Calu3 (cell line): ENCODE measurements around the gene CES2. TPM values are rescaled to one million over a fixed set of nuclear protein-coding genes. Genes with fewer than 3 reads are reported as not detected.
"Not testable (repeated sequence)": the region's sequence is repeated elsewhere in the genome, so short reads cannot be mapped to it uniquely, and the experiment has no call there.

Experiments
- BruUV-seq: library from RNA; stranded (reverse); fragments of 400-500 nt; replicated peaks from 2 replicates; lab custom pipeline; 2021; lab: Mats Ljungman, UMichigan
- CTCF ChIA-PET: fragments of 300-600 bp; sonication (Branson Sonifier 250); formaldehyde crosslinking; loops from one replicate; lab custom pipeline; 2022; ENCODE audit warnings: antibody characterized with exemption; lab: Charles Lee
- DNase-seq: peaks from one replicate; pipeline ENCODE4 v3.0.0; 2022
- H3K27ac Mint-ChIP-seq: one replicate; pipeline ENCODE4 v1.8.0; 2022; ENCODE audit warnings: mixed read lengths; ENCODE audit not compliant: unreplicated experiment
- H3K27me3 Mint-ChIP-seq: one replicate; pipeline ENCODE4 v1.8.0; 2022; ENCODE audit warnings: mixed read lengths; ENCODE audit not compliant: unreplicated experiment
- H3K36me3 Mint-ChIP-seq: one replicate; pipeline ENCODE4 v1.8.0; 2022; ENCODE audit warnings: mild to moderate bottlenecking, moderate library complexity, mixed read lengths; ENCODE audit not compliant: insufficient read depth, unreplicated experiment
- H3K4me1 Mint-ChIP-seq: one replicate; pipeline ENCODE4 v1.8.0; 2022; ENCODE audit warnings: mild to moderate bottlenecking, low read depth, mixed read lengths; ENCODE audit not compliant: unreplicated experiment
- H3K4me3 Mint-ChIP-seq: one replicate; pipeline ENCODE4 v1.8.0; 2022; ENCODE audit warnings: mild to moderate bottlenecking, low read depth, moderate library complexity, mixed read lengths; ENCODE audit not compliant: unreplicated experiment
- H3K9me3 Mint-ChIP-seq: one replicate; pipeline ENCODE4 v1.8.0; 2022; ENCODE audit warnings: low read depth, mixed read lengths; ENCODE audit not compliant: unreplicated experiment
- CTCF ChIP-seq: fragments of 200-600 bp; IDR thresholded peaks from one replicate; pipeline ENCODE4 v1.8.0; 2022; ENCODE audit warnings: antibody characterized with exemption; ENCODE audit not compliant: unreplicated experiment
- intact Hi-C: fragments of 100-400 bp; cut with micrococcal nuclease; formaldehyde crosslinking; loops from one replicate; pipeline ENCODE4 v1.10.0; 2022; ENCODE audit not compliant: unreplicated experiment
- total RNA-seq: library from RNA; stranded (reverse); gene quantifications from 2 replicates; pipeline ENCODE4 v1.2.3, GENCODE V29; 2022

Gene CES2
- total RNA-seq, 1 experiment from 2014 or later, result 61.1 TPM

GRCh38 chr16:66895999-66896398 lies 39.3 kb upstream of the CES2 start:
- Mint-ChIP-seq H3K27ac (no peak overlapping the region), H3K9me3 (no peaks in the 10 kb centered on the region), H3K36me3 (peaks cover 4% of the 10 kb centered on the region), H3K27me3 (no peaks in the 10 kb centered on the region), H3K4me1 (peaks cover 42% of the 10 kb centered on the region), H3K4me3 (no peak overlapping the region)
- no peak for DNase-seq
- CTCF ChIA-PET, result interaction anchor here (0.6 to 2.0 kb wide), 6 partner anchors 14 to 141 kb away, joined by 4 to 23 read pairs (median 6); partner anchors contain the start of genes PDP2 and RRAD
- TF ChIP-seq CTCF, result no peak
- no TSS peak for BruUV-seq
- intact Hi-C loops, result loop anchor here (2.0 to 5.0 kb wide), 2 partner anchors 33 to 51 kb away; no protein-coding TSS in a partner anchor

GRCh38 chr16:66896682-66897081 lies 38.6 kb upstream of the CES2 start:
- H3K36me3 Mint-ChIP-seq, H3K27ac Mint-ChIP-seq, DNase-seq, BruUV-seq, H3K4me3 Mint-ChIP-seq, H3K27me3 Mint-ChIP-seq, H3K9me3 Mint-ChIP-seq: not testable (repeated sequence)
- H3K4me1 Mint-ChIP-seq, result peaks cover 42% of the 10 kb centered on the region
- CTCF ChIA-PET, result interaction anchor here (1.5 kb wide), 1 partner anchor 30 kb away, joined by 4 read pairs; no protein-coding TSS in a partner anchor
- intact Hi-C loops, result loop anchor here (5.0 kb wide), 1 partner anchor 51 kb away; no protein-coding TSS in a partner anchor

- Mint-ChIP-seq H3K4me1 (peaks cover 42% of the 10 kb centered on the region), H3K4me3 (no peak overlapping the region), H3K27ac (no peak overlapping the region), H3K36me3 (peaks cover 4% of the 10 kb centered on the region), H3K9me3 (no peaks in the 10 kb centered on the region), H3K27me3 (no peaks in the 10 kb centered on the region)
- no peak for TF ChIP-seq CTCF
- intact Hi-C loops, result loop anchor here (5.0 kb wide), 1 partner anchor 49 kb away; no protein-coding TSS in a partner anchor
- DNase-seq, result no peak
- BruUV-seq, result no TSS peak
- CTCF ChIA-PET, result interaction anchor here (0.9 to 1.5 kb wide), 2 partner anchors 12 to 29 kb away, joined by 4 to 6 read pairs; no protein-coding TSS in a partner anchor
Measured at GRCh38 chr16:66898207-66898606, 37.1 kb upstream of the CES2 start.

- intact Hi-C loops, result loop anchor here (5.0 kb wide), 1 partner anchor 48 kb away; no protein-coding TSS in a partner anchor
- no peak for TF ChIP-seq CTCF
- Mint-ChIP-seq H3K4me1 (peaks cover 42% of the 10 kb centered on the region), H3K27ac (no peak overlapping the region), H3K4me3 (no peak overlapping the region), H3K9me3 (no peaks in the 10 kb centered on the region), H3K36me3 (peaks cover 4% of the 10 kb centered on the region), H3K27me3 (no peaks in the 10 kb centered on the region)
- BruUV-seq, result no TSS peak
- no peak for DNase-seq
- CTCF ChIA-PET, result interaction anchor here (0.9 kb wide), 1 partner anchor 11 kb away, joined by 6 read pairs; no protein-coding TSS in a partner anchor
Measured at GRCh38 chr16:66898933-66899309, 36.4 kb upstream of the CES2 start.
